Neural progenitor cell (in vitro differentiated cells): ENCODE measurements around the gene ANKRD33.

Experiments used
- CTCF ChIP-seq: fragments of 200-600 bp; sonication (generic); IDR thresholded peaks from 2 replicates; pipeline ENCODE4 v1.5.1; 2017; ENCODE audit warnings: antibody characterized with exemption, mild to moderate bottlenecking
- EZH2 ChIP-seq: fragments of 200-600 bp; sonication (generic); IDR thresholded peaks from 2 replicates; pipeline ENCODE4 v1.6.1; 2017; ENCODE audit warnings: antibody characterized with exemption, mild to moderate bottlenecking, moderate library complexity

- TF ChIP-seq CTCF (no peak), EZH2 (peak; percentile 37)
These were observed 40.8 kb upstream of the ANKRD33 start for GRCh38 chr12:51846911-51847642.
